Measurements from ENCODE around the gene HDGFL3.

GRCh38 chr15:83190450-83190849 is 17.2 kb downstream of the HDGFL3 start:
- TF ChIP-seq POLR2A (IDR thresholded peaks at IDR 0.05) (no peak), CTCF (IDR thresholded peaks at IDR 0.05 in 4 of 5, conservative IDR thresholded peaks at IDR 0.05 in 1 of 5) (no peak)
